K562 treated with DMSO at 1 percent for 24 hours (cell line): ENCODE data around the gene SCYGR2. TPM values are rescaled to one million over a fixed set of nuclear protein-coding genes. Genes with fewer than 3 reads are reported as not detected.

Experiments used
- total RNA-seq: library from RNA; unstranded; fragments of 300-600 nt; gene quantifications from 2 replicates; pipeline ENCODE4 v1.2.3, GENCODE V29; 2022; ENCODE audit warnings: low read depth; ENCODE audit not compliant: insufficient read depth

The SCYGR2 gene
- not detected in 2 replicates for total RNA-seq

GRCh38 chr2:227598835-227599503 lies at the start of gene SCYGR2:
TSS of gene SCYGR2 (plus strand) at chr2:227598893. CDS start at chr2:227598893, 0 bp downstream.

DNA sequence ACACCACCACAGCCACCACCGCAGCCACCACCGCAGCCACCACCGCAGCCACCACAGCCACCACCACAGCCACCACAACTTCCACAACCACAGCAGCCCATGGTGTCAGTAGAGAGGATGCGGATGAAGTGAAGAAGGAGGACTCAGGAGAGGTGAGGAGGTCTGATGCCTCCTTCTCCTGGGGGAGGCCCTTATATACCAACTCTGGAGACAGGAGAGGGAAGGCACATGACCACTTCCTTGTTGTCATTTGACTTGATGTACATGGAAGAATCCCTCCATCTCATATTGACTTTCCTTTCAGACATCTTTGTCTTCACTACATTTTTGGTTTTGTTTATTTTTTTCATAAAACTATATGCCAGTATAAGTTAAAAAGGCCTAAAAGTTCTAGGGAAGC lies 16.0 kb downstream of the SCYGR2 start, which contains the start of gene SCYGR3:
Gene SCYGR3 (minus strand): TSS at position 101 of the 400 bp plus-strand sequence. CDS start 0 bp downstream, at position 101.

GRCh38 chr2:227617316-227618230 lies 18.9 kb downstream of the SCYGR2 start, which contains the start of gene SCYGR4:
TSS of gene SCYGR4 (plus strand) at chr2:227617498. CDS start at chr2:227617498, 0 bp downstream.

Other genes starting within 250 kb of the SCYGR2 start
- not detected in 2 replicates for gene TM4SF20, start 219.6 kb upstream of the SCYGR2 start, total RNA-seq
- gene SCYGR1, start 210.9 kb upstream of the SCYGR2 start, total RNA-seq: not detected in 2 replicates
- 20.6 and 23.9 TPM in 2 replicates for gene AGFG1, start 126.7 kb upstream of the SCYGR2 start, total RNA-seq
- not detected in 2 replicates for gene SCYGR3, start 15.9 kb downstream of the SCYGR2 start, total RNA-seq
- gene SCYGR4, start 18.6 kb downstream of the SCYGR2 start, total RNA-seq: not detected in 2 replicates
- not detected in 2 replicates for gene SCYGR5, start 67.9 kb downstream of the SCYGR2 start, total RNA-seq
- not detected in 2 replicates for gene SLC19A3, start 119.1 kb downstream of the SCYGR2 start, total RNA-seq
- gene SCYGR6, start 125.9 kb downstream of the SCYGR2 start, total RNA-seq: not detected in 2 replicates
- not detected in 2 replicates for gene SCYGR7, start 129.4 kb downstream of the SCYGR2 start, total RNA-seq
- gene SCYGR8, start 147.0 kb downstream of the SCYGR2 start, total RNA-seq: not detected in 2 replicates
- gene CCL20, start 214.9 kb downstream of the SCYGR2 start, total RNA-seq: not detected in 2 replicates